Spleen (tissue), 7 donors: ENCODE data around the gene SYNGR2.

Experiments
- POLR2A ChIP-seq, 3 donors: fragments of 450-650 bp; IDR thresholded peaks; one replicate each; pipeline ENCODE4 v1.5.1; 2017; ENCODE audit warnings: antibody characterized with exemption in 3 of 3, mild to moderate bottlenecking in 1 of 3
- POLR2AphosphoS5 ChIP-seq, 3 donors: sonication (generic); formaldehyde crosslinking; IDR thresholded peaks; one replicate each; pipeline ENCODE4 v1.5.1; 2017; ENCODE audit warnings: antibody characterized with exemption in 3 of 3
- TF ChIP-seq, protein P1 (sequence below), 11 experiments: fragments of 200-600 bp in 7 of 11; fragments of 450-650 bp in 4 of 11; sonication (generic) in 4 of 11; IDR thresholded peaks in 8 of 11; conservative IDR thresholded peaks in 3 of 11; 1 replicate in 7 of 11; 2 replicates in 4 of 11; pipeline versions ENCODE4 v1.4.0 to v1.8.0; 2016 to 2021; ENCODE audit warnings: antibody characterized with exemption in 11 of 11, inconsistent platforms in 4 of 11, mild to moderate bottlenecking in 1 of 11
- donor health status: DM: no; HTN: no; CAD: no; lungs with moderate emphysema.
- donor health status: DM: no; HTN: no; CAD: no.
- donor health status: DM: no; HTN: no; CAD: no.

DNA sequence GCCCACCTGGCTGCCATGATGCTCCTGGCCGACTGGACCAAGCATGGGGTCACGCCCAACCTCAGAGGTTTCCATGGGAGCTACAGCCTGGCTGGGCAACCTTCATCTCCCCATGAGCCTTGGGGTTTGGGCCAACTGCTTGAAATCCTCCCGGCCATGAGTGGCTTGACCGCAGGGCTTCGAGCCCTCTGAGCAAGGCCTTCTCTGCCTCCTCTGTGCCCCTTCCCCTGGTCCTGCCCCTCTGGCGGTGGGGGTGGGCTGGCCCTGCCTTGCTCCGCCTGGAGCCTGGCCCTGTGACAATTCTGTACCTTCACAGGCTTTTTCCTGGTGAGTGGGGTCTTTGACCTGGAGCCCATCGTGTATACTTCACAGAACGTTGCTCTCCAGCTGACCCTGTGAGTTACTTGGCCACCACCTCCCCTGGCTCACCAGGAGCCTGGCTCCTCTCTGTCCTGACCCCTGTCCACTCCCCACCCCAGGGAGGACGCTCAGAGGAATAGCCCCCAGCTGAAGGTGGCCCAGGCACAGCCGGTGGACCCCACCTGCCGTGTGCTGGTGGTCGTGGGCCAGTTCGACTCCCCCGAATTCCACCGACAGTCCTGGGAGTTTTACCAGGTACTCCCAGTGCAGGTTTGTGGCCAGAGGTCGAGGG lies 36.9 kb downstream of the SYNGR2 start:
- TF ChIP-seq, protein P1, sequence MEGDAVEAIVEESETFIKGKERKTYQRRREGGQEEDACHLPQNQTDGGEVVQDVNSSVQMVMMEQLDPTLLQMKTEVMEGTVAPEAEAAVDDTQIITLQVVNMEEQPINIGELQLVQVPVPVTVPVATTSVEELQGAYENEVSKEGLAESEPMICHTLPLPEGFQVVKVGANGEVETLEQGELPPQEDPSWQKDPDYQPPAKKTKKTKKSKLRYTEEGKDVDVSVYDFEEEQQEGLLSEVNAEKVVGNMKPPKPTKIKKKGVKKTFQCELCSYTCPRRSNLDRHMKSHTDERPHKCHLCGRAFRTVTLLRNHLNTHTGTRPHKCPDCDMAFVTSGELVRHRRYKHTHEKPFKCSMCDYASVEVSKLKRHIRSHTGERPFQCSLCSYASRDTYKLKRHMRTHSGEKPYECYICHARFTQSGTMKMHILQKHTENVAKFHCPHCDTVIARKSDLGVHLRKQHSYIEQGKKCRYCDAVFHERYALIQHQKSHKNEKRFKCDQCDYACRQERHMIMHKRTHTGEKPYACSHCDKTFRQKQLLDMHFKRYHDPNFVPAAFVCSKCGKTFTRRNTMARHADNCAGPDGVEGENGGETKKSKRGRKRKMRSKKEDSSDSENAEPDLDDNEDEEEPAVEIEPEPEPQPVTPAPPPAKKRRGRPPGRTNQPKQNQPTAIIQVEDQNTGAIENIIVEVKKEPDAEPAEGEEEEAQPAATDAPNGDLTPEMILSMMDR (IDR thresholded peaks at IDR 0.05 in 8 of 11, conservative IDR thresholded peaks at IDR 0.05 in 3 of 11): no peak
- no peak for TF ChIP-seq POLR2A (IDR thresholded peaks at IDR 0.05)
- TF ChIP-seq POLR2AphosphoS5 (IDR thresholded peaks at IDR 0.05): no peak
